ENCODE data around the gene SBK3.

GRCh38 chr19:55545443-55545842 is at the start of gene SBK3:
- TF ChIP-seq CTCF (conservative IDR thresholded peaks at IDR 0.05 in 1 of 2, IDR thresholded peaks at IDR 0.05 in 1 of 2; ENCODE audit: extremely low read depth in 1 of 2, insufficient read depth in 1 of 2, low read depth in 1 of 2, low read length in 2 of 2) (no peak), EZH2 (IDR thresholded peaks at IDR 0.05; ENCODE audit: borderline replicate concordance, low read length) (no peak)

Measured in mammary epithelial cell (primary cell).